NB4 (cell line): ENCODE results near the gene CPLX1.
A peak's percentile ranks its signal among the peaks of the same experiment; 100 is the strongest.

ENCODE experiments used
- CTCF ChIP-seq: IDR thresholded peaks from one replicate; pipeline ENCODE4 v1.5.1; 2012; ENCODE audit warnings: low read depth, low read length
- POLR2A ChIP-seq: IDR thresholded peaks from 2 replicates; pipeline ENCODE4 v1.6.1; 2011; ENCODE audit warnings: mild to moderate bottlenecking; ENCODE audit not compliant: insufficient read length; ENCODE audit errors: extremely low read depth

DNA sequence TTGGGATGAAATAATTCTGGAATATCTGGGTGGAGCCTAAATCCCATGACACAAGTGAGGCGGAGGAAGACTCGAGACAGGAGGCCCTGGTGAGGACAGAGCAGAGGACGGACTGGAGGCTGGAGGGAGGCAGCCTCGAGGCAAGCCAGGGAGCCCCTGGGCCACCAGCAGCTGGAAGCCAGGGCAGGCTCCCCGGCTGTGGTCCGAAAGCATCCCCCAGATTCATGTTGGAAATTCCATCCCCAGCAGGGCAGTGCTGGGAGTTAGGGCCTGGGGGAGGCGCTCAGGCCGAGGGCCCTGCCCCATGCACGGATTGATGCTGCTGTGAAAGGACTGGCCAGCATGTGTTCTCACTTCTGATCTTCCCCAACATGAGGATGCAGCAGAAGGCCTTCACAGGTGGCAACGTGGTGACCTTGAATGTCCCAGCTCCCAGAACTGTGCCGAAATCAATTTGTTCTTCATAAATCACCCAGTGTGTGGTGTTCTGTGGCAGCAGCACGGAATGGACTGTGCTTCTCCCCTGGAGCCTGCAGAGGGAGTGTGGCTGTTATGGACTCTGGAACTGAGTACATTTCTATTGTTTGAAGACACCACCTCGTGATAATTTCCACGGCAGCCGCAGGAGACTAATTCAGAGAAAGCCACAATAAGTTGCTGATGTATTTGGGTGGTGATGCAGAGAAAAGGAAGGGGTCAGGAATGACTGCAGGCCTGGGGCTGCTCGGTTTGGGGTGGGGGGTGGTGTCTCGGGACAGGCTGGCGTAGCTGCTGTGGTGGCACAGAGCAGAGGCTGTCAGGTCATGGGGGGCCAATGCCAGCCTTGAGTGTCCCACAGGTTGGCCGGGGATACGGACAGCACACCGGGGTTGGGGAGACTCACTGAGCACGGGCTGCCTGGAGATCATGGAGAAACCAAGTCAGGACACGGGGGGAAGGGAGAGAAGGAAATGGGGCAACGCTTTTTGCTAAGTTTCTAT, 63.4 kb downstream of the CPLX1 start:
- TF ChIP-seq CTCF (peak; percentile 49), POLR2A (no peak)
